Astrocyte of the cerebellum (primary cell): ENCODE measurements around the gene CCDC154.

Source experiments
- DNase-seq: peaks from one replicate; pipeline ENCODE4 v3.0.0-alpha.2; 2011; ENCODE audit warnings: low read depth
- H3K4me3 ChIP-seq: 2 replicates; pipeline ENCODE4 v1.5.1; 2011; ENCODE audit warnings: mild to moderate bottlenecking, low read depth, low read length, moderate library complexity
- in situ Hi-C: cut with HindIII; loops from 2 replicates; pipeline ENCODE4 v1.10.0; 2017; ENCODE audit warnings: low sequenced_read_pairs
- TF ChIP-seq, protein P1 (sequence below): IDR thresholded peaks from 2 replicates; pipeline ENCODE4 v1.5.1; 2012; ENCODE audit warnings: low read length, low read depth, moderate library complexity, mild to moderate bottlenecking; ENCODE audit errors: missing control alignments

Gene CCDC154

DNA sequence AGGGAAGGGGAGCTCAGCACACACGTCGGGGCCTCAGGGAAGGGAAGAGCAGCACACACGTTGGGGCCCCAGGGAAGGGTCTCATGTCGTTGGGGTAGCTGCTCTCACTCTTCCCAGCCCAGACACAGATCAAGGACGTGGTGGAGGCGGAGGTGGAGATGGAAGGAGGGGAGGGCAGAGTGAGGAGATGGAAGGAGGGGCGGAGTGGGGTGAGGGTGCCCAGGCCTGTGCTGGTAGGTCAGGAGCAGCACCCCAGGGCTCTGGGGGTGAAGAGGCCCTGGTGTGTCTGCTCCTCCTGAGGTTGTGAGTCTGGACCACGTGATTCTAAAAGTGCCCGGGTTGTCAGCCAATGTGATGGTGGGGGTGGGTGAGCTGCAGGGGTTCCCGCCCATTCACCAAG is 15.6 kb upstream of the CCDC154 start:
- H3K4me3 ChIP-seq, result no peak overlapping the region
- TF ChIP-seq, protein P1, sequence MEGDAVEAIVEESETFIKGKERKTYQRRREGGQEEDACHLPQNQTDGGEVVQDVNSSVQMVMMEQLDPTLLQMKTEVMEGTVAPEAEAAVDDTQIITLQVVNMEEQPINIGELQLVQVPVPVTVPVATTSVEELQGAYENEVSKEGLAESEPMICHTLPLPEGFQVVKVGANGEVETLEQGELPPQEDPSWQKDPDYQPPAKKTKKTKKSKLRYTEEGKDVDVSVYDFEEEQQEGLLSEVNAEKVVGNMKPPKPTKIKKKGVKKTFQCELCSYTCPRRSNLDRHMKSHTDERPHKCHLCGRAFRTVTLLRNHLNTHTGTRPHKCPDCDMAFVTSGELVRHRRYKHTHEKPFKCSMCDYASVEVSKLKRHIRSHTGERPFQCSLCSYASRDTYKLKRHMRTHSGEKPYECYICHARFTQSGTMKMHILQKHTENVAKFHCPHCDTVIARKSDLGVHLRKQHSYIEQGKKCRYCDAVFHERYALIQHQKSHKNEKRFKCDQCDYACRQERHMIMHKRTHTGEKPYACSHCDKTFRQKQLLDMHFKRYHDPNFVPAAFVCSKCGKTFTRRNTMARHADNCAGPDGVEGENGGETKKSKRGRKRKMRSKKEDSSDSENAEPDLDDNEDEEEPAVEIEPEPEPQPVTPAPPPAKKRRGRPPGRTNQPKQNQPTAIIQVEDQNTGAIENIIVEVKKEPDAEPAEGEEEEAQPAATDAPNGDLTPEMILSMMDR, result no peak
- no peak for DNase-seq
- in situ Hi-C loops, result no loop called here

GRCh38 chr16:1458977-1459341 is 14.6 kb upstream of the CCDC154 start:
- H3K4me3 ChIP-seq, result no peak overlapping the region
- TF ChIP-seq, protein P1, result no peak
- in situ Hi-C loops, result no loop called here
- DNase-seq, result no peak

GRCh38 chr16:1458336-1458976 is 14.1 kb upstream of the CCDC154 start:
- in situ Hi-C loops, result no loop called here
- no peak overlapping the region for H3K4me3 ChIP-seq
- TF ChIP-seq, protein P1, result no peak
- no peak for DNase-seq

- in situ Hi-C loops, result no loop called here
- no peak for DNase-seq
- TF ChIP-seq, protein P1, result no peak
Measured at GRCh38 chr16:1457489-1458245, 13.3 kb upstream of the CCDC154 start.

DNA sequence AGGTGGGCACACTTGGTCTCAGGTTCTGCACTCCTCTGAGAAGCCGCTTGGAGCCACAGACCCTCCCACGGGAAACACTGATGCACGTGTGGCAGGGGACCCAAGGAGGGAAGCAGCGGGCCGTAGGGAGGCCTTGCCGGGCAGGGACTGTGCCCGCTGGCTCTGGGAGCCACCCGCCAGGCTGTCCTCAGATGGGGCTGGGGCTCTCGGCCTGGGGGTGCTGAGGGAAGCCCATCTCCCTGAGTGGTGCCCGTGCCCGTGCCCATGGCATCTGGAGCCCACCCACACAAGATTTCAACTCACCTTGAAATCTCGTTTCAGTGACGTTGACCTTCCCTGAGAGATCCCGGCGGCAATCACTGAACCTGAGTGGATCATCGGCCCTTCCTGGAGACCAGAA is 12.6 kb upstream of the CCDC154 start:
- TF ChIP-seq, protein P1, result no peak
- H3K4me3 ChIP-seq, result no peak overlapping the region
- in situ Hi-C loops, result no loop called here
- DNase-seq, result no peak

More at GRCh38 chr16:1457489-1458245, 13.3 kb upstream of the CCDC154 start:
- H3K4me3 ChIP-seq, result no peak overlapping the region

GRCh38 chr16:1455190-1456171 is 11.1 kb upstream of the CCDC154 start:
- in situ Hi-C loops, result no loop called here
- no peak for DNase-seq
- TF ChIP-seq, protein P1, result no peak
- H3K4me3 ChIP-seq, result no peak overlapping the region
